ENCODE results near the gene PTPN21.

DNA sequence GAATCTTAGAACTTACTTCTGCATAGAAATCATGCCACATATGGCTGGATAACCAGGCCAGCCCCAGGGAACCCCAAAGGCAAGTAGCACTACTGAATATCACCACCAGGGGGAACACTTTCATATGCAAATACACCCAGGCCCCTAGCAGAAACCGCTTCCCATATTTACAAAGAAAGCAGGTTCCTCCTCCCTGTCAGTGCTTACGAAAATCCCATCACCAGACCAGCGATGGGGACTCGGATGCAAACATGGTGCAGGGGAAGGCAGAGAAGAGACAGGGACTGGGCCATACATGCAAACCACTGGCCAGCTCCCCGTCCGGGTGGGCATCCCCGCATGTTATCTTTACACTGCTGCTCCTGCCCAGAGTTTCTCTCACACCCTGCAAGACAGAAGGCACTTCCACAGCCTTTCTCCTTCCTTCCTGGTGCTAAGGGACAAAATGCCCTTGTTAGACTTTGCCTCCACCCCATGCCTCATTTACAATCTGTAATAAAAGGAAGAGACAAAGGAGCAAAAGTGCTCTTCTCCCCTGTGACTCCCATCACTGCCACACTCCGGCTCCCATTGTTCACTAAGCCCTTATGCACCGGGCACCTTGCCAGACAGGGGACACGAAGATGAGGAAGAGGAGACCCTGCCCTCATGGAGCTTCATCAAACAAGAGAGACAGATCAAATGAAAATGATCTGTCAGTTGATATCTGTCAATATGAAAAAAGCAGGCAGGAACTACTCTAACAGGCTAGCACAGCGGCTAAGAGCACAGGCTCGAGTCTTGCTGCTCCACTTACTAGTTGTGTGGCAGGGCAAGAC is 62.3 kb downstream of the PTPN21 start:
- TF ChIP-seq, protein P1, sequence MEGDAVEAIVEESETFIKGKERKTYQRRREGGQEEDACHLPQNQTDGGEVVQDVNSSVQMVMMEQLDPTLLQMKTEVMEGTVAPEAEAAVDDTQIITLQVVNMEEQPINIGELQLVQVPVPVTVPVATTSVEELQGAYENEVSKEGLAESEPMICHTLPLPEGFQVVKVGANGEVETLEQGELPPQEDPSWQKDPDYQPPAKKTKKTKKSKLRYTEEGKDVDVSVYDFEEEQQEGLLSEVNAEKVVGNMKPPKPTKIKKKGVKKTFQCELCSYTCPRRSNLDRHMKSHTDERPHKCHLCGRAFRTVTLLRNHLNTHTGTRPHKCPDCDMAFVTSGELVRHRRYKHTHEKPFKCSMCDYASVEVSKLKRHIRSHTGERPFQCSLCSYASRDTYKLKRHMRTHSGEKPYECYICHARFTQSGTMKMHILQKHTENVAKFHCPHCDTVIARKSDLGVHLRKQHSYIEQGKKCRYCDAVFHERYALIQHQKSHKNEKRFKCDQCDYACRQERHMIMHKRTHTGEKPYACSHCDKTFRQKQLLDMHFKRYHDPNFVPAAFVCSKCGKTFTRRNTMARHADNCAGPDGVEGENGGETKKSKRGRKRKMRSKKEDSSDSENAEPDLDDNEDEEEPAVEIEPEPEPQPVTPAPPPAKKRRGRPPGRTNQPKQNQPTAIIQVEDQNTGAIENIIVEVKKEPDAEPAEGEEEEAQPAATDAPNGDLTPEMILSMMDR (tag by site-specific recombination; IDR thresholded peaks at IDR 0.05) = no peak
- TF ChIP-seq REPIN1 (tag by site-specific recombination; IDR thresholded peaks at IDR 0.05; ENCODE audit: low read depth) (no peak), TRIM28 (IDR thresholded peaks at IDR 0.05; ENCODE audit: borderline replicate concordance, low read length) (no peak), ZNF514 (tag by site-specific recombination; IDR thresholded peaks at IDR 0.05) (no peak), ZNF561 (tag by site-specific recombination; IDR thresholded peaks at IDR 0.05; ENCODE audit: borderline replicate concordance) (no peak), ZNF558 (tag by site-specific recombination; IDR thresholded peaks at IDR 0.05) (no peak), ZNF837 (tag by site-specific recombination; IDR thresholded peaks at IDR 0.05) (no peak), KLF1 (tag by site-specific recombination; IDR thresholded peaks at IDR 0.05) (no peak)
- TF ChIP-seq, protein P2, sequence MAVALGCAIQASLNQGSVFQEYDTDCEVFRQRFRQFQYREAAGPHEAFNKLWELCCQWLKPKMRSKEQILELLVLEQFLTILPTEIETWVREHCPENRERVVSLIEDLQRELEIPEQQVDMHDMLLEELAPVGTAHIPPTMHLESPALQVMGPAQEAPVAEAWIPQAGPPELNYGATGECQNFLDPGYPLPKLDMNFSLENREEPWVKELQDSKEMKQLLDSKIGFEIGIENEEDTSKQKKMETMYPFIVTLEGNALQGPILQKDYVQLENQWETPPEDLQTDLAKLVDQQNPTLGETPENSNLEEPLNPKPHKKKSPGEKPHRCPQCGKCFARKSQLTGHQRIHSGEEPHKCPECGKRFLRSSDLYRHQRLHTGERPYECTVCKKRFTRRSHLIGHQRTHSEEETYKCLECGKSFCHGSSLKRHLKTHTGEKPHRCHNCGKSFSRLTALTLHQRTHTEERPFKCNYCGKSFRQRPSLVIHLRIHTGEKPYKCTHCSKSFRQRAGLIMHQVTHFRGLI (tag by site-specific recombination; IDR thresholded peaks at IDR 0.05) = no peak
- TF ChIP-seq, protein P3, sequence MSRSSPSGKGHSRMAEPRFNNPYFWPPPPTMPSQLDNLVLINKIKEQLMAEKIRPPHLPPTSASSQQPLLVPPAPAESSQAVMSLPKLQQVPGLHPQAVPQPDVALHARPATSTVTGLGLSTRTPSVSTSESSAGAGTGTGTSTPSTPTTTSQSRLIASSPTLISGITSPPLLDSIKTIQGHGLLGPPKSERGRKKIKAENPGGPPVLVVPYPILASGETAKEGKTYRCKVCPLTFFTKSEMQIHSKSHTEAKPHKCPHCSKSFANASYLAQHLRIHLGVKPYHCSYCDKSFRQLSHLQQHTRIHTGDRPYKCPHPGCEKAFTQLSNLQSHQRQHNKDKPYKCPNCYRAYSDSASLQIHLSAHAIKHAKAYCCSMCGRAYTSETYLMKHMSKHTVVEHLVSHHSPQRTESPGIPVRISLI (tag by site-specific recombination; IDR thresholded peaks at IDR 0.05) = no peak
- TF ChIP-seq, protein P4, sequence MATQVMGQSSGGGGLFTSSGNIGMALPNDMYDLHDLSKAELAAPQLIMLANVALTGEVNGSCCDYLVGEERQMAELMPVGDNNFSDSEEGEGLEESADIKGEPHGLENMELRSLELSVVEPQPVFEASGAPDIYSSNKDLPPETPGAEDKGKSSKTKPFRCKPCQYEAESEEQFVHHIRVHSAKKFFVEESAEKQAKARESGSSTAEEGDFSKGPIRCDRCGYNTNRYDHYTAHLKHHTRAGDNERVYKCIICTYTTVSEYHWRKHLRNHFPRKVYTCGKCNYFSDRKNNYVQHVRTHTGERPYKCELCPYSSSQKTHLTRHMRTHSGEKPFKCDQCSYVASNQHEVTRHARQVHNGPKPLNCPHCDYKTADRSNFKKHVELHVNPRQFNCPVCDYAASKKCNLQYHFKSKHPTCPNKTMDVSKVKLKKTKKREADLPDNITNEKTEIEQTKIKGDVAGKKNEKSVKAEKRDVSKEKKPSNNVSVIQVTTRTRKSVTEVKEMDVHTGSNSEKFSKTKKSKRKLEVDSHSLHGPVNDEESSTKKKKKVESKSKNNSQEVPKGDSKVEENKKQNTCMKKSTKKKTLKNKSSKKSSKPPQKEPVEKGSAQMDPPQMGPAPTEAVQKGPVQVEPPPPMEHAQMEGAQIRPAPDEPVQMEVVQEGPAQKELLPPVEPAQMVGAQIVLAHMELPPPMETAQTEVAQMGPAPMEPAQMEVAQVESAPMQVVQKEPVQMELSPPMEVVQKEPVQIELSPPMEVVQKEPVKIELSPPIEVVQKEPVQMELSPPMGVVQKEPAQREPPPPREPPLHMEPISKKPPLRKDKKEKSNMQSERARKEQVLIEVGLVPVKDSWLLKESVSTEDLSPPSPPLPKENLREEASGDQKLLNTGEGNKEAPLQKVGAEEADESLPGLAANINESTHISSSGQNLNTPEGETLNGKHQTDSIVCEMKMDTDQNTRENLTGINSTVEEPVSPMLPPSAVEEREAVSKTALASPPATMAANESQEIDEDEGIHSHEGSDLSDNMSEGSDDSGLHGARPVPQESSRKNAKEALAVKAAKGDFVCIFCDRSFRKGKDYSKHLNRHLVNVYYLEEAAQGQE (tag by site-specific recombination; IDR thresholded peaks at IDR 0.05) = no peak
